Fibroblast of skin of back (primary cell): Measurements from ENCODE around the gene APRT.
A peak's percentile ranks its signal among the peaks of the same experiment; 100 is the strongest.

Experiments used
- DNase-seq: peaks from one replicate; pipeline ENCODE4 v3.0.0-alpha.2; 2013

APRT gene

GRCh38 chr16:88771294-88771772, 40.4 kb downstream of the APRT start:
- DNase-seq: no peak

- peak; percentile 68 for DNase-seq
Observed at GRCh38 chr16:88770461-88771293, 41.1 kb downstream of the APRT start.

- DNase-seq: no peak
Observed at GRCh38 chr16:88769617-88770460, 41.9 kb downstream of the APRT start.

- no peak for DNase-seq
Observed at GRCh38 chr16:88768071-88768783, 43.5 kb downstream of the APRT start.

- DNase-seq: no peak
Observed at GRCh38 chr16:88767546-88768070, 44.1 kb downstream of the APRT start.

- DNase-seq: no peak
Observed at GRCh38 chr16:88766975-88767374, 44.8 kb downstream of the APRT start.

GRCh38 chr16:88764913-88765349, 46.8 kb downstream of the APRT start:
- DNase-seq: no peak

GRCh38 chr16:88764080-88764479, 47.6 kb downstream of the APRT start:
- no peak for DNase-seq

GRCh38 chr16:88763502-88764053, 48.1 kb downstream of the APRT start:
- DNase-seq: no peak

GRCh38 chr16:88762941-88763340, 48.8 kb downstream of the APRT start:
- no peak for DNase-seq

GRCh38 chr16:88762258-88762870, 49.4 kb downstream of the APRT start:
- no peak for DNase-seq

GRCh38 chr16:88761830-88762229, 49.9 kb downstream of the APRT start:
- no peak for DNase-seq

- DNase-seq: no peak
Observed at GRCh38 chr16:88761143-88761534, 50.6 kb downstream of the APRT start.

- no peak for DNase-seq
Observed at GRCh38 chr16:88760424-88761142, 51.1 kb downstream of the APRT start.

GRCh38 chr16:88759976-88760350, 51.8 kb downstream of the APRT start:
- DNase-seq: no peak
